CD4-positive, alpha-beta T cell (primary cell): ENCODE results near the gene FNDC3B. TPM values are rescaled to one million over a fixed set of nuclear protein-coding genes. Genes with fewer than 3 reads are reported as not detected.

Source experiments
- ATAC-seq: fragments of 200-7000 bp; cut with Tn5 transposase; one replicate; pipeline ENCODE4 v1.10.0; 2022; ENCODE audit warnings: mild to moderate bottlenecking; ENCODE audit not compliant: poor library complexity
- CTCF ChIA-PET: fragments of 350-600 bp; sonication (Branson Sonifier 250); formaldehyde crosslinking; loops from one replicate; lab custom pipeline; 2021; ENCODE audit warnings: antibody characterized with exemption, inconsistent platforms; lab: Charles Lee
- POLR2A ChIA-PET: fragments of 350-600 bp; sonication (Branson Sonifier 250); formaldehyde crosslinking; loops from one replicate; lab custom pipeline; 2021; ENCODE audit warnings: antibody characterized with exemption, inconsistent platforms; lab: Charles Lee
- DNase-seq, 14 experiments: peaks; one replicate each; pipeline ENCODE4 v3.0.0-alpha.2; 2013 to 2020; ENCODE audit warnings: mixed read lengths in 2 of 14
- H3K27ac ChIP-seq, 2 donors: one replicate each; pipeline versions ENCODE4 v1.5.1 to v1.7.0; 2013; ENCODE audit warnings: low read length in 2 of 2, low read depth in 1 of 2, mild to moderate bottlenecking in 1 of 2
- H3K27me3 ChIP-seq, 2 experiments: 1 replicate in 1 of 2; 2 replicates in 1 of 2; pipeline versions ENCODE4 v1.6.1 to v1.7.0; 2013; ENCODE audit warnings: low read length in 2 of 2, control low read depth in 1 of 2, mild to moderate bottlenecking in 1 of 2, moderate library complexity in 1 of 2; ENCODE audit not compliant: insufficient read depth in 2 of 2, control insufficient read depth in 1 of 2
- H3K36me3 ChIP-seq: one replicate; pipeline ENCODE4 v1.6.1; 2013; ENCODE audit warnings: low read length, control low read depth; ENCODE audit not compliant: insufficient read depth
- H3K4me1 ChIP-seq: one replicate; pipeline ENCODE4 v1.6.1; 2013; ENCODE audit warnings: low read length, control low read depth; ENCODE audit not compliant: insufficient read depth
- H3K4me3 ChIP-seq: one replicate; pipeline ENCODE4 v1.5.1; 2013; ENCODE audit warnings: mild to moderate bottlenecking, low read length, moderate library complexity
- H3K9me3 ChIP-seq, 2 experiments: 1 replicate in 1 of 2; 2 replicates in 1 of 2; pipeline versions ENCODE4 v1.6.1 to v1.7.0; 2013; ENCODE audit warnings: low read length in 2 of 2, mild to moderate bottlenecking in 2 of 2, control low read depth in 1 of 2, moderate library complexity in 1 of 2; ENCODE audit not compliant: control insufficient read depth in 1 of 2, insufficient read depth in 1 of 2
- H3K27ac Mint-ChIP-seq: one replicate; pipeline ENCODE4 v1.8.0; 2020; ENCODE audit warnings: mixed read lengths
- H3K27me3 Mint-ChIP-seq: one replicate; pipeline ENCODE4 v1.8.0; 2021; ENCODE audit warnings: mixed read lengths
- H3K36me3 Mint-ChIP-seq: one replicate; pipeline ENCODE4 v1.8.0; 2021; ENCODE audit warnings: low read depth, mixed read lengths
- H3K4me1 Mint-ChIP-seq: one replicate; pipeline ENCODE4 v1.8.0; 2021; ENCODE audit warnings: low read depth, mixed read lengths
- H3K4me3 Mint-ChIP-seq: one replicate; pipeline ENCODE4 v1.8.0; 2020; ENCODE audit warnings: mild to moderate bottlenecking, mixed read lengths
- H3K9me3 Mint-ChIP-seq: one replicate; pipeline ENCODE4 v1.8.0; 2020; ENCODE audit warnings: mixed read lengths
- CTCF ChIP-seq: fragments of 200-600 bp; IDR thresholded peaks from one replicate; pipeline ENCODE4 v1.8.0; 2022; ENCODE audit warnings: antibody characterized with exemption, mild to moderate bottlenecking
- intact Hi-C, 2 experiments: fragments of 100-400 bp; cut with DNase I in 1 of 2; cut with micrococcal nuclease in 1 of 2; formaldehyde crosslinking; loops; one replicate each; pipeline versions ENCODE4 v1.15.1 to v1.9.0; 2023 to 2025; cut with DNase I, micrococcal nuclease
- total RNA-seq, 174 experiments: library from RNA in 2 of 174; stranded (reverse) in 2 of 174; gene quantifications; one replicate each; pipeline ENCODE4 v1.2.3 and lab custom pipeline; 2021 to 2026

Gene FNDC3B
- total RNA-seq, 2 experiments from 2014 or later, result 26.1 to 28.7 TPM

- intact Hi-C loops, result no loop called here
- Histone ChIP-seq H3K36me3 (peaks cover 17% of the 10 kb centered on the region), H3K4me1 (no peaks in the 10 kb centered on the region), H3K4me3 (no peak overlapping the region), H3K27ac (no peak overlapping the region), H3K27me3 (no peaks in the 10 kb centered on the region), H3K9me3 (no peaks in the 10 kb centered on the region)
- ChIA-PET CTCF (no interaction called here), POLR2A (no interaction called here)
- Mint-ChIP-seq H3K27me3 (no peaks in the 10 kb centered on the region), H3K36me3 (peaks cover 74% of the 10 kb centered on the region), H3K9me3 (no peaks in the 10 kb centered on the region), H3K4me1 (no peaks in the 10 kb centered on the region), H3K27ac (no peak overlapping the region), H3K4me3 (no peak overlapping the region)
- no peak for TF ChIP-seq CTCF
- DNase-seq, result no peak
- ATAC-seq, result no peak
Measured at GRCh38 chr3:172315401-172316091, 276.2 kb downstream of the FNDC3B start.

GRCh38 chr3:172316758-172317157 lies 277.4 kb downstream of the FNDC3B start:
- ChIA-PET CTCF (no interaction called here), POLR2A (no interaction called here)
- Histone ChIP-seq H3K36me3 (peaks cover 12% of the 10 kb centered on the region), H3K9me3 (no peaks in the 10 kb centered on the region), H3K27ac (no peak overlapping the region), H3K27me3 (no peaks in the 10 kb centered on the region), H3K4me1 (no peaks in the 10 kb centered on the region), H3K4me3 (no peak overlapping the region)
- ATAC-seq (no peak), DNase-seq (no peak)
- no peak for TF ChIP-seq CTCF
- intact Hi-C loops, result no loop called here
- H3K36me3 Mint-ChIP-seq, result peaks cover 63% of the 10 kb centered on the region
- H3K4me1 Mint-ChIP-seq, result no peaks in the 10 kb centered on the region
- no peak overlapping the region for H3K27ac Mint-ChIP-seq
- no peak overlapping the region for H3K4me3 Mint-ChIP-seq
- H3K9me3 Mint-ChIP-seq, result no peaks in the 10 kb centered on the region
- H3K27me3 Mint-ChIP-seq, result no peaks in the 10 kb centered on the region

- Histone ChIP-seq H3K36me3 (peaks cover 12% of the 10 kb centered on the region), H3K27ac (no peak overlapping the region), H3K27me3 (no peaks in the 10 kb centered on the region), H3K4me3 (no peak overlapping the region), H3K4me1 (no peaks in the 10 kb centered on the region), H3K9me3 (no peaks in the 10 kb centered on the region)
- POLR2A ChIA-PET, result no interaction called here
- intact Hi-C loops, result no loop called here
- ATAC-seq (no peak), DNase-seq (no peak)
- H3K9me3 Mint-ChIP-seq, result no peaks in the 10 kb centered on the region
- H3K36me3 Mint-ChIP-seq, result peaks cover 56% of the 10 kb centered on the region
- no peak overlapping the region for H3K4me3 Mint-ChIP-seq
- no peak overlapping the region for H3K27ac Mint-ChIP-seq
- no peaks in the 10 kb centered on the region for H3K27me3 Mint-ChIP-seq
- no peak for TF ChIP-seq CTCF
- CTCF ChIA-PET, result no interaction called here
- no peaks in the 10 kb centered on the region for H3K4me1 Mint-ChIP-seq
Measured at GRCh38 chr3:172317481-172317880, 278.1 kb downstream of the FNDC3B start.
